ENCODE measurements around the gene GPATCH1. TPM values are rescaled to one million over a fixed set of nuclear protein-coding genes. Genes with fewer than 3 reads are reported as not detected.
"Not testable (repeated sequence)": the region's sequence is repeated elsewhere in the genome, so short reads cannot be mapped to it uniquely, and the experiment has no call there.

Gene GPATCH1
- total RNA-seq, 1 donor from 2014 or later: 8.2 TPM

DNA sequence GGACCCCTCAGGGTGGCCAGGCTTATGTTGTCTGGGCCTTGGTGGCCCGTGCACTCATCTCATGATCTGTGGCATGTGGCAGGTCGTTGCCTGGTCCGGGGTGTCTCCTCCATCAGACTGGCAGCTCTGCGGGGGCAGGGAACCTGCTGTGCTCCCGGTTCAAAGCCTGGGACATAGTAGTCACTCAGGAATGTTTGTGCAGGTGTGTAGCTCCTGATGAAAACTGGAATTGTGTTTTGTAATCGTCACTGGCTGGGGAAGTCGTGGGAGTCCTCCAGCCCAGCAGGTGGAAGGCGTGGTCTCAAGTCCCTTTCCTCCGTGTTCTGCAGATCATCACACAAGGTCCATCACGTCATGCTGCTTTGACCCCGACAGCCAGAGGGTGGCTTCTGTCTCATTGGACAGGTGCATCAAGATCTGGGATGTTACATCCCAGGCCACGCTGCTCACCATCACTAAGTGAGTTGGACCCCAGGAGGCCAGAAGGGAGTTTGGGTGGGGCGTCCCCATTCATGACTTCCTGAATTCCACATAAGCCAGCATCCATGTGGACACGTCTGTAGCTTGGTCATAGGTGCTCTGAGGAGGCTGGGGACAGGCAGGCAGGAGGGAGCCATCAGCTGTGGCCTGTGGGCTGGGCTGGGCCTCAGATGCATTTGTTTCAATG lies 70.0 kb downstream of the GPATCH1 start:
- Mint-ChIP-seq H3K4me1 (ENCODE audit: unreplicated experiment) (no peaks in the 10 kb centered on the region), H3K4me3 (ENCODE audit: unreplicated experiment) (no peak overlapping the region), H3K27ac (ENCODE audit: unreplicated experiment) (no peak overlapping the region), H3K9me3 (ENCODE audit: unreplicated experiment) (no peaks in the 10 kb centered on the region), H3K27me3 (ENCODE audit: unreplicated experiment) (no peaks in the 10 kb centered on the region), H3K36me3 (ENCODE audit: unreplicated experiment) (no peaks in the 10 kb centered on the region)
- no peak for TF ChIP-seq CTCF (IDR thresholded peaks at IDR 0.05)
- no peak for DNase-seq (ENCODE audit: extremely low spot score, unreplicated experiment)

- no peak for TF ChIP-seq CTCF (IDR thresholded peaks at IDR 0.05)
- H3K4me1 Mint-ChIP-seq (ENCODE audit: unreplicated experiment): no peaks in the 10 kb centered on the region
- H3K27ac Mint-ChIP-seq (ENCODE audit: unreplicated experiment): no peak overlapping the region
- H3K27me3 Mint-ChIP-seq (ENCODE audit: unreplicated experiment): no peaks in the 10 kb centered on the region
- DNase-seq (ENCODE audit: extremely low spot score, unreplicated experiment): no peak
- no peak overlapping the region for H3K4me3 Mint-ChIP-seq (ENCODE audit: unreplicated experiment)
- no peaks in the 10 kb centered on the region for H3K36me3 Mint-ChIP-seq (ENCODE audit: unreplicated experiment)
- H3K9me3 Mint-ChIP-seq (ENCODE audit: unreplicated experiment): no peaks in the 10 kb centered on the region
Observed at GRCh38 chr19:33152176-33152575, 71.2 kb downstream of the GPATCH1 start.

- H3K36me3 Mint-ChIP-seq (ENCODE audit: unreplicated experiment); H3K4me1 Mint-ChIP-seq (ENCODE audit: unreplicated experiment); H3K4me3 Mint-ChIP-seq (ENCODE audit: unreplicated experiment); H3K27ac Mint-ChIP-seq (ENCODE audit: unreplicated experiment); H3K9me3 Mint-ChIP-seq (ENCODE audit: unreplicated experiment); H3K27me3 Mint-ChIP-seq (ENCODE audit: unreplicated experiment); DNase-seq (ENCODE audit: extremely low spot score, unreplicated experiment): not testable (repeated sequence)
Observed at GRCh38 chr19:33152625-33153024, 71.6 kb downstream of the GPATCH1 start.

GRCh38 chr19:33154313-33154712 lies 73.3 kb downstream of the GPATCH1 start:
- not testable (repeated sequence) for H3K36me3 Mint-ChIP-seq (ENCODE audit: unreplicated experiment); H3K4me3 Mint-ChIP-seq (ENCODE audit: unreplicated experiment); H3K27me3 Mint-ChIP-seq (ENCODE audit: unreplicated experiment); H3K4me1 Mint-ChIP-seq (ENCODE audit: unreplicated experiment); DNase-seq (ENCODE audit: extremely low spot score, unreplicated experiment); H3K9me3 Mint-ChIP-seq (ENCODE audit: unreplicated experiment); H3K27ac Mint-ChIP-seq (ENCODE audit: unreplicated experiment)

- no peak overlapping the region for H3K27ac Mint-ChIP-seq (ENCODE audit: unreplicated experiment)
- no peak for TF ChIP-seq CTCF (IDR thresholded peaks at IDR 0.05)
- no peaks in the 10 kb centered on the region for H3K27me3 Mint-ChIP-seq (ENCODE audit: unreplicated experiment)
- H3K4me3 Mint-ChIP-seq (ENCODE audit: unreplicated experiment): no peak overlapping the region
- H3K9me3 Mint-ChIP-seq (ENCODE audit: unreplicated experiment): no peaks in the 10 kb centered on the region
- H3K4me1 Mint-ChIP-seq (ENCODE audit: unreplicated experiment): no peaks in the 10 kb centered on the region
- H3K36me3 Mint-ChIP-seq (ENCODE audit: unreplicated experiment): no peaks in the 10 kb centered on the region
- DNase-seq (ENCODE audit: extremely low spot score, unreplicated experiment): no peak
Observed at GRCh38 chr19:33156334-33156733, 75.4 kb downstream of the GPATCH1 start.

- no peak overlapping the region for H3K27ac Mint-ChIP-seq (ENCODE audit: unreplicated experiment)
- no peaks in the 10 kb centered on the region for H3K9me3 Mint-ChIP-seq (ENCODE audit: unreplicated experiment)
- no peak for DNase-seq (ENCODE audit: extremely low spot score, unreplicated experiment)
- no peak for TF ChIP-seq CTCF (IDR thresholded peaks at IDR 0.05)
- peaks cover 4% of the 10 kb centered on the region for H3K4me1 Mint-ChIP-seq (ENCODE audit: unreplicated experiment)
- no peaks in the 10 kb centered on the region for H3K36me3 Mint-ChIP-seq (ENCODE audit: unreplicated experiment)
- H3K27me3 Mint-ChIP-seq (ENCODE audit: unreplicated experiment): no peaks in the 10 kb centered on the region
- no peak overlapping the region for H3K4me3 Mint-ChIP-seq (ENCODE audit: unreplicated experiment)
Observed at GRCh38 chr19:33157906-33158305, 76.9 kb downstream of the GPATCH1 start.

Measured in osteocyte (in vitro differentiated cells).